Measurements from ENCODE around the gene SLC35A1. TPM values are rescaled to one million over a fixed set of nuclear protein-coding genes. Genes with fewer than 3 reads are reported as not detected.

Gene SLC35A1
- total RNA-seq (2022; extraction: Qiagen RNA extraction; ENCODE audit: low read depth): 6.5 to 10.4 TPM (median 9.3 TPM) in 5 replicates

GRCh38 chr6:87472525-87473418 is at the start of gene SLC35A1:
Gene SLC35A1 (plus strand): TSS chr6:87472974. CDS start chr6:87473004, 30 bp downstream.

Other genes with a start within 250 kb of the SLC35A1 start
- gene SMIM8, start 150.4 kb upstream of the SLC35A1 start, total RNA-seq (2022; extraction: Qiagen RNA extraction; ENCODE audit: low read depth): 2.4 to 3.9 TPM (median 3.0 TPM) in 5 replicates
- gene GJB7, start 143.7 kb upstream of the SLC35A1 start, total RNA-seq (2022; extraction: Qiagen RNA extraction; ENCODE audit: low read depth): not detected in 5 replicates
- 0.11 to 0.74 TPM (median 0.21 TPM) in 4 of 5 replicates, not detected in the other for gene C6orf163, start 128.2 kb upstream of the SLC35A1 start, total RNA-seq (2022; extraction: Qiagen RNA extraction; ENCODE audit: low read depth)
- 0.40 to 0.73 TPM (median 0.46 TPM) in 5 replicates for gene CFAP206, start 65.0 kb upstream of the SLC35A1 start, total RNA-seq (2022; extraction: Qiagen RNA extraction; ENCODE audit: low read depth)
- 21.2 to 22.5 TPM (median 21.4 TPM) in 5 replicates for gene RARS2, start 117.0 kb downstream of the SLC35A1 start, total RNA-seq (2022; extraction: Qiagen RNA extraction; ENCODE audit: low read depth)
- gene ORC3, start 117.2 kb downstream of the SLC35A1 start, total RNA-seq (2022; extraction: Qiagen RNA extraction; ENCODE audit: low read depth): 15.2 to 17.8 TPM (median 17.2 TPM) in 5 replicates
- 26.7 to 35.8 TPM (median 33.7 TPM) in 5 replicates for gene AKIRIN2, start 229.3 kb downstream of the SLC35A1 start, total RNA-seq (2022; extraction: Qiagen RNA extraction; ENCODE audit: low read depth)